22Rv1 (cell line): ENCODE data around the gene MKRN2.

Experiments
- ZFX ChIP-seq: fragments of 450-650 bp; IDR thresholded peaks from 2 replicates; pipeline ENCODE4 v1.6.1; 2017; ENCODE audit warnings: antibody characterized with exemption, borderline replicate concordance
- TF ChIP-seq, protein P1 (sequence below): fragments of 450-650 bp; IDR thresholded peaks from 2 replicates; pipeline ENCODE4 v1.5.1; 2017; ENCODE audit warnings: mild to moderate bottlenecking

DNA sequence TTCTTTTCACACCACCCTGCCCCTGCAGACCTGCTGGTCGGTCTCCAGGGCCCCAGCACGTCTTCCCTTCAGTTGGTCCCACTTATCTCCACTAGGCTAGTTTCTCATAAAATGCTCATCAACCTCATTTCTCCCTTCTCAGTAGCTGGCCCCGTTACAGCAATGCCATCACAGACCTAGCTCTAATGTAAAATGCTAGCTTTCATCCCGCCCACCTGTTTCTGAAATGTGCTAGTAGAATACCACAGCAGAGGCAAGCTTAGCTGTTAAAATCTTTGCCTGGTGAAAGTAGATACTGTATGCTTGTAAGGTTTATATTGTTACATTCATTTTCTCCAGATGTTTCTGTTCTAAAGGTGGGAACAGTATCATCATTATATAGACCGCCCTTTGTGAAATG lies 24.7 kb upstream of the MKRN2 start:
- TF ChIP-seq, protein P1, sequence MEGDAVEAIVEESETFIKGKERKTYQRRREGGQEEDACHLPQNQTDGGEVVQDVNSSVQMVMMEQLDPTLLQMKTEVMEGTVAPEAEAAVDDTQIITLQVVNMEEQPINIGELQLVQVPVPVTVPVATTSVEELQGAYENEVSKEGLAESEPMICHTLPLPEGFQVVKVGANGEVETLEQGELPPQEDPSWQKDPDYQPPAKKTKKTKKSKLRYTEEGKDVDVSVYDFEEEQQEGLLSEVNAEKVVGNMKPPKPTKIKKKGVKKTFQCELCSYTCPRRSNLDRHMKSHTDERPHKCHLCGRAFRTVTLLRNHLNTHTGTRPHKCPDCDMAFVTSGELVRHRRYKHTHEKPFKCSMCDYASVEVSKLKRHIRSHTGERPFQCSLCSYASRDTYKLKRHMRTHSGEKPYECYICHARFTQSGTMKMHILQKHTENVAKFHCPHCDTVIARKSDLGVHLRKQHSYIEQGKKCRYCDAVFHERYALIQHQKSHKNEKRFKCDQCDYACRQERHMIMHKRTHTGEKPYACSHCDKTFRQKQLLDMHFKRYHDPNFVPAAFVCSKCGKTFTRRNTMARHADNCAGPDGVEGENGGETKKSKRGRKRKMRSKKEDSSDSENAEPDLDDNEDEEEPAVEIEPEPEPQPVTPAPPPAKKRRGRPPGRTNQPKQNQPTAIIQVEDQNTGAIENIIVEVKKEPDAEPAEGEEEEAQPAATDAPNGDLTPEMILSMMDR = no peak
- no peak for TF ChIP-seq ZFX
